ENCODE data around the gene TRPM3.
"Not testable (repeated sequence)": the region's sequence is repeated elsewhere in the genome, so short reads cannot be mapped to it uniquely, and the experiment has no call there.

DNA sequence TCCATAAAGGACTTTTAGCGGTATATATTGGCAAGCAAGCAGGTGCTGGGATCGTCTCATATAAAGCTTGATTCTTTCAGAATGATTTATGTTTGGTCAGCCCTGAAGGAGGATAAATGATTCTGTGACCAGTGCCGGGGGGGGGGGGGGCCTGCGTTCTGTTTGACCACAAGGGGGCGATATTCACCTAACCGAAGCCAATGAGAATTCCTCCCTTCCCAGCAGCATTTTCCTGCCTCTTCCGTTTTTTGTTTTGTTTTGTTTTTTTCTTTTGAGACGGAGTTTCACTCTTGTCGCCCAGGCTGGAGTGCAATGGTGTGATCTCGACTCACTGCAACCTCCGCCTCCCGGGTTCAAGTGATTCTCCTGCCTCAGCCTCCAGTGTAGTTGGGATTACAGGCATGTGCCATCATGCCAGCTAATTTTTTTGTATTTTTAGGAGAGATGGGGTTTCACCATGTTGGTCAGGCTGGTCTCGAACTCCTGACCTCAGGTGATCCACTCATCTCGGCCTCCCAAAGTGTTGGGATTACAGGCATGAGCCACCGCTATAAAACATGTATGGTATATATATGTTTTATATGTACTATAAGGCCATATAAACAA is 492.2 kb downstream of the TRPM3 start:
- TF ChIP-seq, protein P1, sequence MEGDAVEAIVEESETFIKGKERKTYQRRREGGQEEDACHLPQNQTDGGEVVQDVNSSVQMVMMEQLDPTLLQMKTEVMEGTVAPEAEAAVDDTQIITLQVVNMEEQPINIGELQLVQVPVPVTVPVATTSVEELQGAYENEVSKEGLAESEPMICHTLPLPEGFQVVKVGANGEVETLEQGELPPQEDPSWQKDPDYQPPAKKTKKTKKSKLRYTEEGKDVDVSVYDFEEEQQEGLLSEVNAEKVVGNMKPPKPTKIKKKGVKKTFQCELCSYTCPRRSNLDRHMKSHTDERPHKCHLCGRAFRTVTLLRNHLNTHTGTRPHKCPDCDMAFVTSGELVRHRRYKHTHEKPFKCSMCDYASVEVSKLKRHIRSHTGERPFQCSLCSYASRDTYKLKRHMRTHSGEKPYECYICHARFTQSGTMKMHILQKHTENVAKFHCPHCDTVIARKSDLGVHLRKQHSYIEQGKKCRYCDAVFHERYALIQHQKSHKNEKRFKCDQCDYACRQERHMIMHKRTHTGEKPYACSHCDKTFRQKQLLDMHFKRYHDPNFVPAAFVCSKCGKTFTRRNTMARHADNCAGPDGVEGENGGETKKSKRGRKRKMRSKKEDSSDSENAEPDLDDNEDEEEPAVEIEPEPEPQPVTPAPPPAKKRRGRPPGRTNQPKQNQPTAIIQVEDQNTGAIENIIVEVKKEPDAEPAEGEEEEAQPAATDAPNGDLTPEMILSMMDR (conservative IDR thresholded peaks at IDR 0.05; ENCODE audit: low read depth, low read length), result not testable (repeated sequence)
- TF ChIP-seq EZH2 (IDR thresholded peaks at IDR 0.05; ENCODE audit: low read length, unreplicated experiment); EZH2phosphoT487 (IDR thresholded peaks at IDR 0.05; ENCODE audit: borderline replicate concordance, low read length): not testable (repeated sequence)

All from PC-3 (cell line).